Chondrocyte (in vitro differentiated cells): ENCODE data around the gene CLEC5A. TPM values are rescaled to one million over a fixed set of nuclear protein-coding genes. Genes with fewer than 3 reads are reported as not detected.

Experiments used
- DNase-seq: peaks from one replicate; pipeline ENCODE4 v3.0.0; 2021; ENCODE audit warnings: mixed read lengths, low spot score
- H3K27ac Mint-ChIP-seq: one replicate; pipeline ENCODE4 v1.8.0; 2021; ENCODE audit warnings: mild to moderate bottlenecking, moderate library complexity, mixed read lengths; ENCODE audit not compliant: unreplicated experiment
- H3K27me3 Mint-ChIP-seq: 2 replicates; pipeline ENCODE4 v1.8.0; 2021; ENCODE audit warnings: low read depth, mixed read lengths
- H3K36me3 Mint-ChIP-seq: 2 replicates; pipeline ENCODE4 v1.8.0; 2021; ENCODE audit warnings: low read depth, mixed read lengths
- H3K4me1 Mint-ChIP-seq: 2 replicates; pipeline ENCODE4 v1.8.0; 2021; ENCODE audit warnings: low read depth, mild to moderate bottlenecking, mixed read lengths
- H3K4me3 Mint-ChIP-seq: one replicate; pipeline ENCODE4 v1.8.0; 2021; ENCODE audit warnings: mild to moderate bottlenecking, moderate library complexity, mixed read lengths; ENCODE audit not compliant: unreplicated experiment
- H3K9me3 Mint-ChIP-seq: 2 replicates; pipeline ENCODE4 v1.8.0; 2021; ENCODE audit warnings: low read depth, mixed read lengths
- CTCF ChIP-seq: fragments of 200-600 bp; sonication (generic); IDR thresholded peaks from 2 replicates; pipeline ENCODE4 v1.5.0; 2021; ENCODE audit warnings: antibody characterized with exemption, mild to moderate bottlenecking, moderate library complexity
- total RNA-seq: library from RNA; stranded (reverse); gene quantifications from 3 replicates; pipeline ENCODE4 v1.2.1, GENCODE V29; 2021

Gene CLEC5A
- total RNA-seq, 1 donor from 2014 or later: not detected

GRCh38 chr7:141976524-141977245 is 29.9 kb upstream of the CLEC5A start:
- TF ChIP-seq CTCF: no peak
- no peak for DNase-seq
- Mint-ChIP-seq H3K27ac (no peak overlapping the region), H3K4me1 (peaks cover 9% of the 10 kb centered on the region), H3K36me3 (no peaks in the 10 kb centered on the region), H3K27me3 (peaks cover 21% of the 10 kb centered on the region), H3K4me3 (peak overlapping the region; percentile 63), H3K9me3 (no peaks in the 10 kb centered on the region)

- H3K4me1 Mint-ChIP-seq: peaks cover 9% of the 10 kb centered on the region
- no peaks in the 10 kb centered on the region for H3K9me3 Mint-ChIP-seq
- no peak overlapping the region for H3K27ac Mint-ChIP-seq
- no peaks in the 10 kb centered on the region for H3K36me3 Mint-ChIP-seq
- DNase-seq: no peak
- peak overlapping the region; percentile 63 for H3K4me3 Mint-ChIP-seq
- peaks cover 26% of the 10 kb centered on the region for H3K27me3 Mint-ChIP-seq
- peak; percentile 98 for TF ChIP-seq CTCF
Measured at GRCh38 chr7:141975806-141976523, 29.2 kb upstream of the CLEC5A start.

GRCh38 chr7:141974831-141975230 is 28.1 kb upstream of the CLEC5A start:
- DNase-seq: no peak
- Mint-ChIP-seq H3K36me3 (no peaks in the 10 kb centered on the region), H3K4me3 (no peak overlapping the region), H3K27ac (no peak overlapping the region), H3K27me3 (peaks cover 26% of the 10 kb centered on the region), H3K4me1 (peaks cover 9% of the 10 kb centered on the region), H3K9me3 (no peaks in the 10 kb centered on the region)
- peak; percentile 75 for TF ChIP-seq CTCF

GRCh38 chr7:141973673-141974072 is 26.9 kb upstream of the CLEC5A start, which contains the start of gene TAS2R38:
Gene TAS2R38 (minus strand): TSS chr7:141973773. CDS start chr7:141973689, 84 bp downstream.
- Mint-ChIP-seq H3K4me3 (no peak within 1 kb of the TSS), H3K27ac (no peak within 1 kb of the TSS), H3K27me3 (peaks cover 26% of the 10 kb centered on the region), H3K9me3 (no peaks in the 10 kb centered on the region), H3K36me3 (no peaks in the 10 kb centered on the region), H3K4me1 (peaks cover 9% of the 10 kb centered on the region)
- no peak for DNase-seq
- TF ChIP-seq CTCF: no peak

GRCh38 chr7:141960687-141961422 is 14.1 kb upstream of the CLEC5A start:
- H3K36me3 Mint-ChIP-seq: no peaks in the 10 kb centered on the region
- no peak overlapping the region for H3K4me3 Mint-ChIP-seq
- TF ChIP-seq CTCF: no peak
- no peak overlapping the region for H3K27ac Mint-ChIP-seq
- H3K27me3 Mint-ChIP-seq: peaks cover 6% of the 10 kb centered on the region
- no peaks in the 10 kb centered on the region for H3K4me1 Mint-ChIP-seq
- no peak for DNase-seq
- H3K9me3 Mint-ChIP-seq: peaks cover 12% of the 10 kb centered on the region
